ENCODE measurements around the gene RANBP9. TPM values are rescaled to one million over a fixed set of nuclear protein-coding genes. Genes with fewer than 3 reads are reported as not detected.

RANBP9 gene
- total and polyA plus RNA-seq, 9 of the 15 experiments (the other 6 are each of a cell fraction or from before 2014, with no cell fraction given), result 27.5 to 130 (median 61.5) TPM

DNA sequence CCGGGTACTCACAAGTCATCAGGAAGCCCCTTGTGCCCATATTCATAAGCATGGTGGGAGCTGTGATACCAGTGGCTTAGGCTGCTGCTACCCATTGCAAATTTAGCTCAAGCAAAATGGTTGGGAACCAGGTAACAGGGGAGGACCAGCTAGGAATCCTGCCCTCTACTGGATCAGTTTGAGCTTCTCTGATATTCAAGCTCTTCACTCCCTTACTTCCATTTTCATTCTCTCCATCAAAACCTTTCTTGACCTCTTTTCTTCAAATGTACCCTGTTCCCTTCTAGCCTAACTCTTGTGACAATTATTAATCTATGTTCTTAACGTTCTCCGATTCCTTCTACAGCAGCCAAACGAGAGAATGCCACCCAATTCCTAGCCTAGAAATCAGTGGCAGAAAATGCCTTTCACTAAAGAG is 86.8 kb downstream of the RANBP9 start (continued):
- TF ChIP-seq, protein P1, sequence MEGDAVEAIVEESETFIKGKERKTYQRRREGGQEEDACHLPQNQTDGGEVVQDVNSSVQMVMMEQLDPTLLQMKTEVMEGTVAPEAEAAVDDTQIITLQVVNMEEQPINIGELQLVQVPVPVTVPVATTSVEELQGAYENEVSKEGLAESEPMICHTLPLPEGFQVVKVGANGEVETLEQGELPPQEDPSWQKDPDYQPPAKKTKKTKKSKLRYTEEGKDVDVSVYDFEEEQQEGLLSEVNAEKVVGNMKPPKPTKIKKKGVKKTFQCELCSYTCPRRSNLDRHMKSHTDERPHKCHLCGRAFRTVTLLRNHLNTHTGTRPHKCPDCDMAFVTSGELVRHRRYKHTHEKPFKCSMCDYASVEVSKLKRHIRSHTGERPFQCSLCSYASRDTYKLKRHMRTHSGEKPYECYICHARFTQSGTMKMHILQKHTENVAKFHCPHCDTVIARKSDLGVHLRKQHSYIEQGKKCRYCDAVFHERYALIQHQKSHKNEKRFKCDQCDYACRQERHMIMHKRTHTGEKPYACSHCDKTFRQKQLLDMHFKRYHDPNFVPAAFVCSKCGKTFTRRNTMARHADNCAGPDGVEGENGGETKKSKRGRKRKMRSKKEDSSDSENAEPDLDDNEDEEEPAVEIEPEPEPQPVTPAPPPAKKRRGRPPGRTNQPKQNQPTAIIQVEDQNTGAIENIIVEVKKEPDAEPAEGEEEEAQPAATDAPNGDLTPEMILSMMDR (IDR thresholded peaks at IDR 0.05 in 2 of 3, conservative IDR thresholded peaks at IDR 0.05 in 1 of 3; ENCODE audit: insufficient read depth in 2 of 3, low read depth in 1 of 3, low read length in 3 of 3), result peak; percentile 53 to 69 (median 67)
- TF ChIP-seq, protein P2, sequence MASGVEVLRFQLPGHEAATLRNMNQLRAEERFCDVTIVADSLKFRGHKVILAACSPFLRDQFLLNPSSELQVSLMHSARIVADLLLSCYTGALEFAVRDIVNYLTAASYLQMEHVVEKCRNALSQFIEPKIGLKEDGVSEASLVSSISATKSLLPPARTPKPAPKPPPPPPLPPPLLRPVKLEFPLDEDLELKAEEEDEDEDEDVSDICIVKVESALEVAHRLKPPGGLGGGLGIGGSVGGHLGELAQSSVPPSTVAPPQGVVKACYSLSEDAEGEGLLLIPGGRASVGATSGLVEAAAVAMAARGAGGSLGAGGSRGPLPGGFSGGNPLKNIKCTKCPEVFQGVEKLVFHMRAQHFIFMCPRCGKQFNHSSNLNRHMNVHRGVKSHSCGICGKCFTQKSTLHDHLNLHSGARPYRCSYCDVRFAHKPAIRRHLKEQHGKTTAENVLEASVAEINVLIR (CRISPR knock-in tag; IDR thresholded peaks at IDR 0.05), result no peak
- TF ChIP-seq SRSF1 (IDR thresholded peaks at IDR 0.05; ENCODE audit: low read depth, low read length) (no peak), CEBPG (CRISPR knock-in tag; IDR thresholded peaks at IDR 0.05) (no peak), CEBPG (tag; conservative IDR thresholded peaks at IDR 0.05 in 1 of 2, IDR thresholded peaks at IDR 0.05 in 1 of 2) (no peak), FOXJ3 (CRISPR knock-in tag; IDR thresholded peaks at IDR 0.05) (no peak), ZNF695 (CRISPR knock-in tag; IDR thresholded peaks at IDR 0.05) (no peak), RB1 (IDR thresholded peaks at IDR 0.05; ENCODE audit: low read depth) (no peak), ZBTB7A (IDR thresholded peaks at IDR 0.05; ENCODE audit: borderline replicate concordance, control insufficient read depth, low read depth, low read length) (no peak), RBFOX2 (IDR thresholded peaks at IDR 0.05; ENCODE audit: low read depth, low read length) (no peak), FOSL1 (tag; conservative IDR thresholded peaks at IDR 0.05) (no peak), KLF16 (IDR thresholded peaks at IDR 0.05) (no peak)
- TF ChIP-seq, protein P3, sequence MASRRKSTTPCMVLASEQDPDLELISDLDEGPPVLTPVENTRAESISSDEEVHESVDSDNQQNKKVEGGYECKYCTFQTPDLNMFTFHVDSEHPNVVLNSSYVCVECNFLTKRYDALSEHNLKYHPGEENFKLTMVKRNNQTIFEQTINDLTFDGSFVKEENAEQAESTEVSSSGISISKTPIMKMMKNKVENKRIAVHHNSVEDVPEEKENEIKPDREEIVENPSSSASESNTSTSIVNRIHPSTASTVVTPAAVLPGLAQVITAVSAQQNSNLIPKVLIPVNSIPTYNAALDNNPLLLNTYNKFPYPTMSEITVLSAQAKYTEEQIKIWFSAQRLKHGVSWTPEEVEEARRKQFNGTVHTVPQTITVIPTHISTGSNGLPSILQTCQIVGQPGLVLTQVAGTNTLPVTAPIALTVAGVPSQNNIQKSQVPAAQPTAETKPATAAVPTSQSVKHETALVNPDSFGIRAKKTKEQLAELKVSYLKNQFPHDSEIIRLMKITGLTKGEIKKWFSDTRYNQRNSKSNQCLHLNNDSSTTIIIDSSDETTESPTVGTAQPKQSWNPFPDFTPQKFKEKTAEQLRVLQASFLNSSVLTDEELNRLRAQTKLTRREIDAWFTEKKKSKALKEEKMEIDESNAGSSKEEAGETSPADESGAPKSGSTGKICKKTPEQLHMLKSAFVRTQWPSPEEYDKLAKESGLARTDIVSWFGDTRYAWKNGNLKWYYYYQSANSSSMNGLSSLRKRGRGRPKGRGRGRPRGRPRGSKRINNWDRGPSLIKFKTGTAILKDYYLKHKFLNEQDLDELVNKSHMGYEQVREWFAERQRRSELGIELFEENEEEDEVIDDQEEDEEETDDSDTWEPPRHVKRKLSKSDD (conservative IDR thresholded peaks at IDR 0.05; ENCODE audit: low read length), result 0 out of 2 replicates have a peak, but pooled peaks have one; percentile 58
- TF ChIP-seq, protein P4, sequence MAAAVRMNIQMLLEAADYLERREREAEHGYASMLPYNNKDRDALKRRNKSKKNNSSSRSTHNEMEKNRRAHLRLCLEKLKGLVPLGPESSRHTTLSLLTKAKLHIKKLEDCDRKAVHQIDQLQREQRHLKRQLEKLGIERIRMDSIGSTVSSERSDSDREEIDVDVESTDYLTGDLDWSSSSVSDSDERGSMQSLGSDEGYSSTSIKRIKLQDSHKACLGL (CRISPR knock-in tag; IDR thresholded peaks at IDR 0.05; ENCODE audit: borderline replicate concordance, poor library complexity, severe bottlenecking), result no peak
- TF ChIP-seq, protein P5, sequence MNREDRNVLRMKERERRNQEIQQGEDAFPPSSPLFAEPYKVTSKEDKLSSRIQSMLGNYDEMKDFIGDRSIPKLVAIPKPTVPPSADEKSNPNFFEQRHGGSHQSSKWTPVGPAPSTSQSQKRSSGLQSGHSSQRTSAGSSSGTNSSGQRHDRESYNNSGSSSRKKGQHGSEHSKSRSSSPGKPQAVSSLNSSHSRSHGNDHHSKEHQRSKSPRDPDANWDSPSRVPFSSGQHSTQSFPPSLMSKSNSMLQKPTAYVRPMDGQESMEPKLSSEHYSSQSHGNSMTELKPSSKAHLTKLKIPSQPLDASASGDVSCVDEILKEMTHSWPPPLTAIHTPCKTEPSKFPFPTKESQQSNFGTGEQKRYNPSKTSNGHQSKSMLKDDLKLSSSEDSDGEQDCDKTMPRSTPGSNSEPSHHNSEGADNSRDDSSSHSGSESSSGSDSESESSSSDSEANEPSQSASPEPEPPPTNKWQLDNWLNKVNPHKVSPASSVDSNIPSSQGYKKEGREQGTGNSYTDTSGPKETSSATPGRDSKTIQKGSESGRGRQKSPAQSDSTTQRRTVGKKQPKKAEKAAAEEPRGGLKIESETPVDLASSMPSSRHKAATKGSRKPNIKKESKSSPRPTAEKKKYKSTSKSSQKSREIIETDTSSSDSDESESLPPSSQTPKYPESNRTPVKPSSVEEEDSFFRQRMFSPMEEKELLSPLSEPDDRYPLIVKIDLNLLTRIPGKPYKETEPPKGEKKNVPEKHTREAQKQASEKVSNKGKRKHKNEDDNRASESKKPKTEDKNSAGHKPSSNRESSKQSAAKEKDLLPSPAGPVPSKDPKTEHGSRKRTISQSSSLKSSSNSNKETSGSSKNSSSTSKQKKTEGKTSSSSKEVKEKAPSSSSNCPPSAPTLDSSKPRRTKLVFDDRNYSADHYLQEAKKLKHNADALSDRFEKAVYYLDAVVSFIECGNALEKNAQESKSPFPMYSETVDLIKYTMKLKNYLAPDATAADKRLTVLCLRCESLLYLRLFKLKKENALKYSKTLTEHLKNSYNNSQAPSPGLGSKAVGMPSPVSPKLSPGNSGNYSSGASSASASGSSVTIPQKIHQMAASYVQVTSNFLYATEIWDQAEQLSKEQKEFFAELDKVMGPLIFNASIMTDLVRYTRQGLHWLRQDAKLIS (CRISPR knock-in tag; IDR thresholded peaks at IDR 0.05), result 0 out of 2 replicates have a peak, but pooled peaks have one; percentile 56
- TF ChIP-seq, protein P6, sequence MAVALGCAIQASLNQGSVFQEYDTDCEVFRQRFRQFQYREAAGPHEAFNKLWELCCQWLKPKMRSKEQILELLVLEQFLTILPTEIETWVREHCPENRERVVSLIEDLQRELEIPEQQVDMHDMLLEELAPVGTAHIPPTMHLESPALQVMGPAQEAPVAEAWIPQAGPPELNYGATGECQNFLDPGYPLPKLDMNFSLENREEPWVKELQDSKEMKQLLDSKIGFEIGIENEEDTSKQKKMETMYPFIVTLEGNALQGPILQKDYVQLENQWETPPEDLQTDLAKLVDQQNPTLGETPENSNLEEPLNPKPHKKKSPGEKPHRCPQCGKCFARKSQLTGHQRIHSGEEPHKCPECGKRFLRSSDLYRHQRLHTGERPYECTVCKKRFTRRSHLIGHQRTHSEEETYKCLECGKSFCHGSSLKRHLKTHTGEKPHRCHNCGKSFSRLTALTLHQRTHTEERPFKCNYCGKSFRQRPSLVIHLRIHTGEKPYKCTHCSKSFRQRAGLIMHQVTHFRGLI (CRISPR knock-in tag; IDR thresholded peaks at IDR 0.05), result no peak

Data from K562 (cell line).